HG02981 (cell line): ENCODE measurements around the gene NEUROD4.
"Not testable (repeated sequence)": the region's sequence is repeated elsewhere in the genome, so short reads cannot be mapped to it uniquely, and the experiment has no call there.

Experiments
- ATAC-seq: cut with Tn5 transposase; IDR thresholded peaks from one replicate; pipeline ENCODE4 v1.9.1; 2021; ENCODE audit warnings: mild to moderate bottlenecking, moderate library complexity; ENCODE audit not compliant: unreplicated experiment

NEUROD4 gene

GRCh38 chr12:55019784-55020183 is at the start of gene NEUROD4:
Gene NEUROD4, plus strand, starts transcription at chr12:55019974. Its CDS starts 6,466 bp downstream, at chr12:55026440.
- no peak for ATAC-seq

- ATAC-seq: no peak
Observed at GRCh38 chr12:54970741-54971140, 49.0 kb upstream of the NEUROD4 start.

- ATAC-seq: no peak
Observed at GRCh38 chr12:54973556-54973955, 46.2 kb upstream of the NEUROD4 start.

GRCh38 chr12:54974279-54974678 is 45.5 kb upstream of the NEUROD4 start:
- ATAC-seq: no peak

GRCh38 chr12:54975272-54975671 is 44.5 kb upstream of the NEUROD4 start:
- ATAC-seq: no peak

GRCh38 chr12:54975875-54976274 is 43.9 kb upstream of the NEUROD4 start:
- no peak for ATAC-seq

GRCh38 chr12:54977155-54977554 is 42.6 kb upstream of the NEUROD4 start:
- ATAC-seq: no peak

GRCh38 chr12:54977857-54978256 is 41.9 kb upstream of the NEUROD4 start:
- ATAC-seq: no peak

- no peak for ATAC-seq
Observed at GRCh38 chr12:54980341-54980740, 39.4 kb upstream of the NEUROD4 start.

GRCh38 chr12:54981796-54982195 is 38.0 kb upstream of the NEUROD4 start:
- no peak for ATAC-seq

GRCh38 chr12:54983536-54984101 is 36.2 kb upstream of the NEUROD4 start:
- no peak for ATAC-seq

GRCh38 chr12:54984658-54985376 is 35.0 kb upstream of the NEUROD4 start, which contains the start of gene TESPA1:
Gene TESPA1, minus strand, starts transcription at chr12:54984762. Its CDS starts 10,200 bp downstream, at chr12:54974562.
- peak; percentile 96 for ATAC-seq

GRCh38 chr12:54986773-54987172 is 33.0 kb upstream of the NEUROD4 start:
- not testable (repeated sequence) for ATAC-seq

- ATAC-seq: no peak
Observed at GRCh38 chr12:54987611-54988231, 32.1 kb upstream of the NEUROD4 start.

- no peak for ATAC-seq
Observed at GRCh38 chr12:54988402-54989054, 31.2 kb upstream of the NEUROD4 start.

GRCh38 chr12:54989829-54990228 is 29.9 kb upstream of the NEUROD4 start:
- ATAC-seq: no peak

- ATAC-seq: peak; percentile 74
Observed at GRCh38 chr12:54991161-54991990, 28.4 kb upstream of the NEUROD4 start.

GRCh38 chr12:54991991-54992375 is 27.8 kb upstream of the NEUROD4 start:
- no peak for ATAC-seq

- ATAC-seq: peak; percentile 38
Observed at GRCh38 chr12:54993181-54993835, 26.5 kb upstream of the NEUROD4 start.

GRCh38 chr12:54996205-54996604 is 23.6 kb upstream of the NEUROD4 start:
- ATAC-seq: no peak
